ENCODE measurements around the gene RPS15.

- TF ChIP-seq CTCF (IDR thresholded peaks at IDR 0.05; ENCODE audit: insufficient read depth, low read depth, low read length) = no peak
- TF ChIP-seq EZH2 (IDR thresholded peaks at IDR 0.05; ENCODE audit: insufficient read depth, low read length) = no peak
Observed at GRCh38 chr19:1402411-1403070, 35.7 kb upstream of the RPS15 start.
